NCI-H524 (cell line): Measurements from ENCODE around the gene GDI1.

Experiments used
- DNase-seq, 2 experiments: peaks; one replicate each; lab custom pipeline; 2025; lab: John Stamatoyannopoulos, UW

GDI1 gene

DNA sequence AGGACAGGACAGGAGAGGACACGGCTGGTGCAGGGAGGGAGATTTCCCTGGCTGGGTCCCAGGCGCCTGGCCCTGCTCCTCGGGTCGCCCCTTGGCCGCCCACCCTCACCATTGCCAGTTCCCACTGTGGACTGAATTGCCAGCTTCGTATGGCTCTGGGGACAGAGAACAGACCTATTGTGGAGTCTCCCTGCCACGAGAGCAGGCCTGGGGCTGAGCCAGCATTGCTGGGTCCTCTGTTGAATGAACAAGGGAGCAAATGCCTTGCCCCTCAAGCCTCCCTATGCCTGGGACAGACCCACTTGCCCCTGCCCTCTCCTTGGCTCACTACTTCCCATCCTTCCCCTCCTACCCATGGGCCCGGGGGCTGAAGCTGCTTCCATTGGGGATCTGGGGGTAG lies 25.4 kb downstream of the GDI1 start:
- no peak for DNase-seq

GRCh38 chrX:154463611-154464220 lies 26.8 kb downstream of the GDI1 start:
- no peak for DNase-seq

- no peak for DNase-seq
Measured at GRCh38 chrX:154464806-154465365, 27.9 kb downstream of the GDI1 start.

GRCh38 chrX:154465601-154466000 lies 28.6 kb downstream of the GDI1 start:
- DNase-seq: no peak

DNA sequence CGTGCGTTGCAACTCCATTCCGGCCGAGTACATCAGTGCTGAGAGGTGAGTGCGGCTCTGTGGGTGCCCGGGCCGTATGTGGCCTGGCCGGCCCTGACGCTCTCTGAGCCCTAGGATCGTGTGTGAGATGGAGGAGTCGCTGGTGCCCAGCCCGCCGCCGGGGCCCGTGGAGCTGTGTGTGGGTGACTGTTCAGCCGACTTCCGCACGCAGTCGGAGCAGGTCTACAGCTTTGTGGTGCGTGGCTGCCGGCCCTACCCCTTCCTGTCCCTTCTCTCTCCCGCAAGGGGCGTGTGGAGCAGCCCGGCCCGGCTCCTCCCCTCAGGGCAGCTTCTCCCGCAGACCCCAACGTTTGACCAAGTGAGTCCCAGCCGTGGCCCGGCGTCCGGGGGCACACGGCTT lies 29.1 kb downstream of the GDI1 start:
- no peak for DNase-seq

DNA sequence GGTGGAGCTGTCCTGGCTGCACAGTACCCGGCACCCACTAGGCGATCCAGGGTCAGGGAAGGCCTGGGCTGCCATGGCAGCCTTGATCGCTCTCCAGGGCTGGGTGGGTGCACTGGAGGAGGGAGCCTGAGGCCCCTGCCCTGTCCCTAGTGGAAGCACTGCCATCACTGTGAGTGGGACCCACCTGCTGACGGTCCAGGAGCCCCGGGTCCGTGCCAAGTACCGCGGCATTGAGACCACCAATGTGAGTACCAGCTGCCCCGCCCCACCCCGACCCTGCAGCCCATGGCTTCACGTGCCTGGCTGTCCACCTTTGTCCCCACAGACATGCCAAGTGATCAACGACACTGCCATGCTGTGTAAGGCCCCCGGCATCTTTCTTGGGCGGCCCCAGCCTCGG lies 30.0 kb downstream of the GDI1 start:
- no peak for DNase-seq

GRCh38 chrX:154467556-154467955 lies 30.6 kb downstream of the GDI1 start:
- DNase-seq: no peak

DNA sequence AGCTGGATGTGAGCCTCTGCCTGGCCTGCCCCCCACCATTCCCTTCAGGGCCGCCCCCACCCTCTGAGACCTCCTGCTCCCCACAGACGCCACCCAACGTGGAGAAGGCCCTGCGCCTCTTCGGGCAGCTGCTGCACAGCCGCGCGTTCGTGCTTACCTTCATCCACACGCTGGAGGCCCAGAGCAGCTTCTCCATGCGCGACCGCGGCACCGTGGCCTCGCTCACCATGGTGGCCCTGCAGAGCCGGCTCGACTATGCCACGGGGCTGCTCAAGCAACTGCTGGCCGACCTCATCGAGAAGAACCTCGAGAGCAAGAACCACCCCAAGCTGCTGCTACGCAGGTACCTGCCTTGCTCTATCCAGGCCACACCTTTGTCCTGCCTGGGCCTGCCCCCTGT lies 31.3 kb downstream of the GDI1 start:
- no peak for DNase-seq

DNA sequence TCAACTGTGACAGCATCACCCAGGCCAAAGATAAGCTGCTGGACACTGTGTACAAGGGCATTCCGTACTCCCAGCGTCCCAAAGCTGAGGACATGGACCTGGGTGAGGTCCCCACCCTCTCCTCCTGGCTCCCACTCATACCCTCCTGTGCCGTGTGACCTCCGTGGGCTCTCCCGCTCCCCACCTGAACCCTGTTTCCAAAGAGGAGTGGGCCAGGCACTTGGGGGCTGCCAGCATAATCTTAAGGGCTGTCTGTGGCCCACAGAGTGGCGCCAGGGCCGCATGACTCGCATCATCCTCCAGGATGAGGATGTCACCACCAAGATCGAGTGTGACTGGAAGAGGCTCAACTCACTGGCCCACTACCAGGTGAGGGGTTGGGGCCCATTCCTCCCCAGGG lies 32.2 kb downstream of the GDI1 start:
- DNase-seq: no peak

DNA sequence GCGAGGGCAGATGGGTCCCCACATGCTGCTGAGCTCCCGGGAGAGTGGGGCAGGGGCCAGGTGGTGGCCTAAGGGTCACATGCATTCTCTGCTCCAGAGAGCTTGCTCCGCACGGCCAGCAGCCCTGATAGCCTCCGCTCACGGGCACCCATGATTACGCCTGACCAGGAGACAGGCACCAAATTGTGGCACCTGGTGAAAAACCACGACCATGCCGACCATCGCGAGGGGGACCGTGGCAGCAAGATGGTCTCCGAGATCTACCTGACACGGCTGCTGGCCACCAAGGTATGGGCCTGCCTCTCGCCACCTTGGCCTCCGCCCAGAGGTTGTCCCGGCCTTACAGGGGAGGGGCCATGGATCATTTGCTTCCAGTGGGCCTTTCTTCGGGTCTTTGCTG lies 32.9 kb downstream of the GDI1 start:
- DNase-seq: no peak

- no peak for DNase-seq
Measured at GRCh38 chrX:154470434-154470833, 33.5 kb downstream of the GDI1 start.

- no peak for DNase-seq
Measured at GRCh38 chrX:154470914-154471568, 34.1 kb downstream of the GDI1 start.

DNA sequence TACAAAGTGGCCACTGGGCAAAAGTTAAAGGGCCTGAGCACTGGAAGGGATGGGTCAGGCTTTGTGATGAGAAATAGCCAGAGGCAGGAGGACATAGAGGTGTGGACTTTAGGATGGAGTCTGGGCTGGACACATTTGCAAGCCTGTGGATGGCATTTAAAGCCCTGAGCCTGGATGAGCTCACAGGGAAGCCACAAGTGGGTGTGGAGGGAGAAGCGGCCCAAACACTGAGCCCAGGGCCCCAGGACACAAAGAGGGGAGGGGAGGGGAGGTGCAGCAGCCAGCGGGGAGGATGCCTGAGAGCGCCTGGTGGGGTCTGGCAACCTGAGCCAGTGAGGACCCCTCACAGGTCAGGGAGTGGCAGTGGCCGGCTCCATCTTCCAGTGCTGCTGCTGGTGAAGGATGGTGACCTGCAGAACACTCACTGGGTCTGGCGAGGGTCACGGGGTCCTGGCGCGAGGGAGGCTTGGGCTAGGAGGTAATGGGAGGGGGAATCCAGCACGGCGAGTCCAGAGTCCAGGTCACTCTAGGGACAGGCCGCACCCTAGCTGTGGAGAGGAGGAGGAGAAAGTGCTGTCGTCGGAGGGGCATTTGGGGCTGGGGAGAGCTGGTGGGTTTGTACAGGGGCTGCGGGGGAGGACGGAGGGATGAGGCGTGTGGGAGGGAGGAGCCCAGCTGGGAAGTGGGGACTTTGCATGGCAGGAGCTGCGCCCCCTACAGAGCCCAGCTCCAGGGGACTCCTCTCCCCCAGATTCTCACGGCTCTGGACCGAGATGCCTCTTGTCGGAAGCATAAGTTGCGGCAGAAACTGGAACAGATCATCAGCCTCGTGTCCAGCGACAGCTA lies 35.1 kb downstream of the GDI1 start:
- DNase-seq: no peak

DNA sequence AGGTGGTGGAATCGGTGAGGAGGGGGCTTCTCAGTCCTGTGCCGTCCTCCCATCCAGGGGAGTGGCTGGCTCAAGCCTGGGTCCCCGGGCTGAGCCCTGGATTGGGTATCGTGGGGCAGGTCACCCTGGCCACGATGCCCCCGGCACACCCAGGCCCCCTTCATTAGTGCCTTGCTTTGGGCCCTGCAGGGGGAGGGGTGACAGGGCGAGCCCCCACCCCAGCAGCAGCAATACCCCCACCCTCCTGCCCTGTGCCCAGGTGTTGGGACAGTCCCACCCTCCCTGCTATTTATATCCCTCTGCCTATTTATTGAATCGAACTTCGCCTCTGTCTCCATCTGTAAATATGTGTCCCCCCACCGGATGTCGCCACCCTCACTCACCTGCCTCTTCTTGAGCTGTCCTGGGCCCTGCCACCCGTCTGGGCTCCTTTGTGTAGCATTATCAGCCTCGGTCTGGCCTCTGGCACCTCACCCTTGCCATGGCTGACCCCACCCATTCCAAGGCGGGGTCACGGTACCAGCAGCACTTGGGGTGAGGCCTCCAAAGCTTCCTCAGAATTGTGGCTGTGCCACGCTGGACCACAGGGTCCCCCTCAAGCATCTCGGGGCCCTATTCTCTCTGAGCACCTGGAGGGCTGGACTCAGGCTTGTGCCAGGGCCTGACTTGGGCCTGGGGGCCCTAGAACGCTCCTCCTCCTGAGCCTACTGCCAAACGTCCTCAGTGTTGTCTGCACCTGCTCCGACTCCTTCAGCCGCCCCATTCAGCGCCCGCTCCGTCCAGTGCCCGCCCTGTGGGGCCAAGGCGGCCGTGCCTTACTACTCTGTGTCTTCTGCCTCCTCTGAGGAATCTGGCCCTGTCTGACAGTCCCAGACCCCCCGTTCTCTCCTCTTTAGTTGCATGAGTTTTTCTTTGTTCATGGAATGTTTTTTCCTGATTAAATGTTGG lies 36.0 kb downstream of the GDI1 start:
- no peak for DNase-seq

- no peak for DNase-seq
Measured at GRCh38 chrX:154473683-154474082, 36.7 kb downstream of the GDI1 start.

DNA sequence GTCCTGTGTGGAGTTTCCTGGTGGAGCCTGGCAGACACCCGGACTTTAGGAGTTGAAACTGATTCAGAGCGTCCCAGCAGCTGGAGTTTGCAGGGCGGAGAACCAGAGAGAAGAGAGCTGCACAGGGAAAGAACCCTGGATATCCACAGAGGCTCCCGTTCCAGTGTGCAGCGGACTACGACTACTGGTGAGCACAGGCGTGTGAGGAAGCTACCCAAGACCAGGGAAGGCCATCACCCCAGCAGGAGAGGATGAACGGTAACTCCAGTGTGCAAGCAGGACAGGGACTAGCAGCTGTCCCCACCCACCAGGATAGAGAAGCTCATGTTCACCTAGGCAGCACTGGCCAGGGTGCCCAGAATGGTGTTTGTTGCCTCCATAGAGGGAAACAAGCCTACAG lies 39.9 kb downstream of the GDI1 start:
- DNase-seq: no peak

DNA sequence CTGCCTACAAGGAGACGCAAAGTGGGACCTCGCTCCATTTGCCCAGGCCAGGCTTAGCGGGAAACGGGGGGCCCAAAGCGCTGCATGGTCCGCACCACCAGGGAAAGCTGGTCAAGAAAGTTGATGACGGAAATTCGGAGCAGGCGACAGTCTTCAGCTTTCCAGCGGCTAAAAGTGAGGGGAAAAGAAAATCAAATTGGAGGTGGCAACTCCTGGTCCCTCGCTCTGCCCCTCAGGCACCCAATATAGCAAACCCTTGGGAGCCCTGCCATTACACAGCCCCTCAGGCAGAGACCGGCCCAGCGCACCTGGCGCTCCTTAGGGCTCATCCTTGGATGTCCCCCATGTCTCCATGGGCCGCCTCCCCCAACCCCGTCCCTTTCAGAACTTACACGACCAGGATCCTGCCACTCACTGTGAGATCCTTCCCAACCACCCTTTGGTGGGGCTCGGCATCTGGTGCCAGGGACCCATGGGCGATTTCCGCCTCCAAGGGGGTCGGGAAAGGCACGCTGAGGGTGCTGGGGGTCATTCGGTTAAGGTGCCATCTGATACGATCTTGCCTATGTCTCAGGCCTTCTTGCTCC lies 41.0 kb downstream of the GDI1 start:
- DNase-seq: no peak

- peak; percentile 64 to 82 for DNase-seq
Measured at GRCh38 chrX:154478728-154479622, 42.0 kb downstream of the GDI1 start, which contains the start of gene LAGE3. TSS of gene LAGE3 (minus strand) at chrX:154479281. CDS start at chrX:154478915, 366 bp downstream.

GRCh38 chrX:154481195-154481594 lies 44.2 kb downstream of the GDI1 start:
- no peak for DNase-seq

- DNase-seq: no peak
Measured at GRCh38 chrX:154481911-154482601, 45.1 kb downstream of the GDI1 start.
